CD4-positive, alpha-beta T cell treated with Interleukin-10 for 1 hour (primary cell): ENCODE results near the gene ESPNL.

Experiments used
- DNase-seq: peaks from one replicate; pipeline ENCODE4 v3.0.0-alpha.2; 2020

The ESPNL gene

DNA sequence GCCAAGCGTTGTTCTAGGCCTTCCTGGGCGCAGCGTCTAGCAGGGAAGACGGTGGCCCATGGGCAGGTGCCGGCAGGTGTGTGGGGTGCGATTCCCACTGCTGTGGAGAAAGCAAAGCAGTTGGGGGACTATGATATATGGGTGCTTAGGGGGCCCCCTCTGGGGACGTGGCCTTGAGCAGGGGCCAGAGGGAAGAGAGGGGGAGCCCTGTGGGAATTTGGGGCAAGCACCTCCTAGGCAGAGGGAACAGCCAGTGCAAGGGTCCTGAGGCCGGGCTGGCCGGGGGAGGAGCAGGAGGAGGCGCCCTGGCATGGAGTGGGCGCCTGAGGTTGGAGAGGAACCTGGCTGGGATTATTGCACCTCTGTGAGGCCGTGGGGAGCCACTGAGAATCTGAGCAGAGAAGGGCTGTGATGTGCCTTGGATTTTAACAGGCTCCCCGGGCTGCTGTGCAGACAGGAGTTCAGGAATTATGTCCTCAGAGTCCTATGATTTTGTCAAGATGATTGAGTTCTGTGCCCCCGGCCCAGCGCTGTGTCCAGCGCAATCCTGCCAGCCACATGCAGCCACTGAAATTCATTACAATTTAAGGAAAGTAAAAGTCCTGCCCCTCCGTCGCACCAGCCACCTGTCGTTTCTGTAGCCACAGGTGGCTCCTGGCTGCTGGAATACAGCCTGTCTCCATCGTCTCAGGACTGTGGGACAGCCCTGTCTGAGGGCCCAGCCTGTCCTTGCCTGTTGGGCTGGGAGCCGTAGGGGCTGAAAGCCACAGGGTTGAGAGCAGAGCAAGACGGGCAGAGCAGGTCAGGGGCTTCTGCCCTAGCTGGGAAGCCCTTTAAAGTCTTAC is 29.2 kb downstream of the ESPNL start:
- DNase-seq, result no peak

DNA sequence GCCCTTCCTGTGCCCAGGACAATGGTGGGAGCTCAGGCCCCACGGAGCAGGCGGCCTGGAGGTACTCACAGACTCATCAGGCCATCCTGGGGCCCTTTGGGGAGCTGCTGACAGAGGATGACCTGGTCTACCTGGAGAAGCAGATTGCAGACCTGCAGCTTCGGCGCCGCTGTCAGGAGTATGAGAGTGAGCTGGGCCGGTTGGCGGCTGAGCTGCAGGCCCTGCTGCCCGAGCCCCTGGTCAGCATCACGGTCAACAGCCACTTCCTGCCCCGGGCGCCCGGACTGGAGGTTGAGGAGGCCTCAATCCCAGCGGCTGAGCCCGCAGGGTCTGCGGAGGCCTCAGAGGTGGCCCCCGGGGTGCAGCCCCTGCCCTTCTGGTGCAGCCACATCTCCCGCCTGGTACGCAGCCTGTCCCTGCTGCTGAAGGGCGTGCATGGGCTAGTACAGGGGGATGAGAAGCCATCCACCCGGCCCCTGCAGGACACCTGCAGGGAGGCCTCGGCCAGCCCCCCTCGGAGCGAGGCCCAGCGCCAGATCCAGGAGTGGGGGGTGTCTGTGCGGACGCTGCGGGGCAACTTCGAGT is 30.1 kb downstream of the ESPNL start:
- DNase-seq, result no peak

DNA sequence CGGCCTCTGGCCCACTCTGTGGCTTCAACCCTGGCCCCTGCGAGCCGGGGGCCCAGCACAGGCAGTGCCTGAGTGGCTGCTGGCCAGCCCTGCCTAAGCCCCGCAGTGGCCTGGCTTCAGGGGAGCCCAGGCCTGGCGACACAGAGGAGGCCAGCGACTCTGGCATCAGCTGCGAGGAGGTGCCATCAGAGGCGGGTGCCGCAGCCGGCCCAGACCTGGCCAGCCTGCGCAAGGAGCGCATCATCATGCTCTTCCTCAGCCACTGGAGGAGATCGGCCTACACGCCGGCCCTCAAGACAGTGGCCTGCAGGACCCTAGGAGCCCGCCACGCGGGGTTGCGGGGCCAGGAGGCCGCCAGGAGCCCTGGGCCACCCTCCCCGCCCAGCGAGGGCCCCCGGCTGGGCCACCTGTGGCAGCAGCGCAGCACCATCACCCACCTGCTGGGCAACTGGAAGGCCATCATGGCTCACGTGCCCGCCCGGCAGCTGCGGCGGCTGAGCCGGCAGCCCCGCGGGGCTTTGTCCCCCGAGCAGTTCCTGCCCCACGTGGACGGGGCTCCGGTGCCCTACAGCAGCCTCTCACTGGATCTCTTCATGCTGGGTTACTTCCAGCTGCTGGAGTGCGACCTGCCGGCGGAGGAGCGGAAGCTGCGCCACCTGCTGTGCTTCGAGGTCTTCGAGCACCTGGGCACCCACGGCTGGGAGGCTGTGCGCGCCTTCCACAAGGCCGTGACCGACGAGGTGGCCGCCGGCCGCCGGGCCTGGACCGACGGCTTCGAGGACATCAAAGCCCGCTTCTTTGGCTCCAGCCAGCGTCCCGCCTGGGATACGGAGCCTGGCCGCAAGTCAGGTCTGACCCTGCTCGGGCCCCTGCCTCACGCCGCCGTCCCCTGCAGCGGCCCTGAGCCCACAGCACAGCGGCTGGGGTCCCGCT is 30.8 kb downstream of the ESPNL start:
- DNase-seq, result no peak

DNA sequence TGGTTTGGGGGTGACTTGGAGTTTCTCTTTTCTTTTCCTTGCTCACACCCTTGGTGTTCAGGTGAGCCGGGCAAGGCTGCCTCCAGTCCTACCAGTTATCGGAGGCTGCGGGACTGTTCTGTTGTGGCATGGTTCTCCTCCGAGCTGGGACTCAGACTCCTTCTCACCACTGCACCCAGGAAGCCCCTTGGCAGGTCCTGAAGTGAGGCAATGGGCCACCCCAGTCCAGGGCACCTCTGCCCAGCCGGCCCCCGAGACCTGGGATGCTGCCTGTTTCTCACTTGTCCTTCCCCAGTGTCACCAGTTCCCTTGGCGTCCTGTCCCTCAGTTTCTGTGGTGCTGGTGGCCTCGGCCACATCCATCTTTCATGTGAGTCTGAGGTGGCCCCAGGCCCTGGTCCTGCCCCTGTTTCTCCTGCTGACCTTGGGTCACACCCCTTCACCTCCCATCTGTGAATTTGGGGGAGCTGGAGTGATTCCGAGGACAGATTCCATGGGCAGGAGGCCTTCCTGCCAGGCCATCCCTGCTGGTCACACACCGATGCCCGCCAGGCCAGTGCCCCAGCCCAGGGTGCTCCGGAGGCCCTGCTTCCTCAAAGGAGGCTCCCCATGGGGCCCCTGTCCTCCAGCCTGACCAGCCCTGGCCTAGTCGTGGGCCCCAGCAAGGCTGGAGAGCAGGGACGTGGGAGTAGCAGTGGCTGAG is 31.8 kb downstream of the ESPNL start:
- DNase-seq, result no peak

DNA sequence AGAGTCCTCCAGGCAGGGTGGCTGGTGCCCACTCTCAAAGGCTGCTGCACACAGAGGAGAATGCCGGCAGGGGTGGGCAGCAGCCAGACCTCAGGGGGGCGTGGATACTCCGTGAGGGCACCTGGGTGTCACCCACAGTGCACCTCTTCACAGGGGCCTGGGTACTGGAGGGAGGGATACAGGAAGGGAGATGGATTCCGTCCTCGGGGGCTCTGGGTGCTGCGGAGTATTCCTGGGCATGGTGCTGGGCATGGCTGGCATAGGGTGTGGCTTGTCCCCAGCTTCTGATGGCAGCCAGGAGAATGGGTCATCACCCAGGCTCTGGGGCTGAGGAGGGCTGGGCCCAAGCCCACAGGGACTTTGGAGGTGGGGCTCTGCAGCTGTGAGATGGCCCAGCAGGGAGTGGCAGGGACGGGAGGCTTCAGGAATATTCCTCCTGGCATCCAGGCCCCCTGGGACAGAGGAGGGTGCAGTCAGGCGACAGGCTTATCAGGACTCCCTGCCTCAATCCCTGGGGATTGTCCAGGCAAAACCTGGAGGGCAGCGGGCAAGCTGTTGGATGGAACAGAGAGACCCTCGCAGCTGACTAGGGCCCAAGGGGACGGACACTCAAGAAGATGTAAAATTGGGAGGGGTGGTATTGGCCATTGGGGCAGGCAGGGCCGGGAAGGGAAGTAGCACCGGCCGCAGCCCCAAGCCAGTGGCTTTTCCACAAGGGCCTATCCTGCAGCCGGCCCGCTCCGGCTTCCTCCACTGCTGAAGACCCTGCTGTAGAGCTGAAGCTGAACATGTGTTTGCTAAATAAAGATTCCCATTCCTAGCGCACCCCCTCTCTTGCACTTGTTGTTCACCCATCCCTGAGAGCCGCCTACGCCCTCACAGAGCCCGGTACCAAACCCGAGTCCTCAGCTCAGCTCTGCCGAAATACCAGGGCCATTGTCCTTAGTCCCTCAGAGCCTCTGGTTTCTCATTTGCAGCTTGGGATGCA is 32.6 kb downstream of the ESPNL start:
- DNase-seq, result no peak

DNA sequence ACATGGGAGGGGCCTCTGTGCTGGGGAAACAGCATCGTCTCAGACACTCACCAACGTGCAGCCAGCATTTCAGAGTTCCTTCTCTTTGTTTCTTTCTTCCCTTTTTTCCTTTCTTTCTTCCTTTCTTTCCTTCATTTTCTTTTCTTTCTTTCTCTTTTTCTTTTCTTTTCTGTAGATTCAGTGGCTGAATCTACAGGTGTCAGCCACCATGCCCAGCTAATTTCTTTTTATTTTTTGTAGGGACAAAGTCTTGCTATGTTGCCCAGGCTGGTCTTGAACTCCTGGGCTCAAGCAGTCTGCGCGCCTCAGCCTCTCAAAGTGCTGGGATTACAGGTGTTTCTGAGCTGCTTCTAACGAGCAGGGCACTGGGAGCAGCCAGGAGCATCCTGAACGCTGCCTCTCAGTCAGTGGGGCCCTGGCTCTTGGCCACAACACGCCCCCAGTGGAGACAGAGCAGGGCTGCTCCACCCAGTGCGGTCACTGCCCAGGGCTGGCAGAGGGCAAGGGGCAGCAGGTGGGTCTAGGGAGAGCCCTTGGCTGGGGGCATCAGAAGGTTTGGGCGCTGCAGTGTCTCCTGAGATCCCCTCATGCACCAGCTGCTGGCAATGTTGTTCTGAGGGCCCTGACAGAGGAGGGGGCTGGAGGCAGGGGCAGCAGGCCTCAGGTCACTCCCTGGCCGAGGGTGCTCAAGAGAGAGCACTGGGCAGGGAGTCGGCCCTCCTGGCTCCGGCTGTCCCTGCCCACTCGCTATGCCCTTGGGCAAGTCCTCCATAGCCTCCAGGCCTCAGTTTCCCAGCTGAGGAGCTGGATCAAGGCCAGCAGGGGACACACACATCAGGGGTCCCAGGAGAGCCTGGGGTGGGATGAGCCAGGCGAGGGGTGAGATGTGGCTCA is 33.6 kb downstream of the ESPNL start:
- DNase-seq, result no peak

DNA sequence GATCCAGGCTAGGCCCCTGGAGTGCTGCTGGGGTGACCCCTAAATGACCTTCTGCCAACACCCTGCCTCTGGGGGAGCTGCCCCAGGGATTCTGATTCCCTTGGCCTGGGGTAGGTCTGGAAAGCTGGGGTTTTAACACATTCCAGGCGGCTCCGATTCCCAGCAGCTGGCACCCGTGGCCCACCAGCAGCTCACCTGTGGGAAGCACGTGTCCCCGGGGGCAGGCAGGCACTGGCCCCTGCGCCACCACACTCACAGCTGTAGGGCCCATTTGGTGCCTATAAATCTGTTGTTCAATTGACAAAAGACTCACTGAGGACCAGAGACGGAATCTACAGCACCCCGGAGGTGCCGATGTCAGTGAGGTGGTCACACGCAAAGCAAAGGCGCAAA is 34.2 kb downstream of the ESPNL start:
- DNase-seq, result no peak

DNA sequence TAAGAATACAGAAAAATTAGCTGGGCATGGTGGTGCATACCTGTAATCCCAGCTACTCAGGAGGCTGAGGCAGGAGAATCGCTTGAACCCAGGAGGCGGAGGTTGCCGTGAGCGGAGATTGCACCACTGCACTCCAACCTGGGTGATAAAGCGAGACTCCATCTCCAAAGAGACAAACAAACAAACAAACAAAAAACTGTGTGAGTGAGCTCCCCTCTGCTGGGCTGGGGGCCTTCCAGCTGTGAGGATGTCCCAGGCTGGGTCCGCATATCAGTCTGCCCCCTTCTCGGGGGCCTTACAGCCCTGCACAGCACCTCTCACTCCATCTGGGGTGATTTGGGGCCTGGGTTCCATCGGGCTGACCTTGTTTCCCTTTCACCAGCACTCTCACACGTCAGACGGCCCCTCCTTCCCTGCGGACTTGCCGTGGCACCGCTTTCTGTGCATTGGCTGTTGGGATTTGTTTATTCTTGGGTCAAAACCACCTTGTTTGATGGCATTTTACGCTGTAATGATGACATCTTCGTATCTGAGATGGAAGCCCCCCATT is 35.5 kb downstream of the ESPNL start:
- no peak for DNase-seq

DNA sequence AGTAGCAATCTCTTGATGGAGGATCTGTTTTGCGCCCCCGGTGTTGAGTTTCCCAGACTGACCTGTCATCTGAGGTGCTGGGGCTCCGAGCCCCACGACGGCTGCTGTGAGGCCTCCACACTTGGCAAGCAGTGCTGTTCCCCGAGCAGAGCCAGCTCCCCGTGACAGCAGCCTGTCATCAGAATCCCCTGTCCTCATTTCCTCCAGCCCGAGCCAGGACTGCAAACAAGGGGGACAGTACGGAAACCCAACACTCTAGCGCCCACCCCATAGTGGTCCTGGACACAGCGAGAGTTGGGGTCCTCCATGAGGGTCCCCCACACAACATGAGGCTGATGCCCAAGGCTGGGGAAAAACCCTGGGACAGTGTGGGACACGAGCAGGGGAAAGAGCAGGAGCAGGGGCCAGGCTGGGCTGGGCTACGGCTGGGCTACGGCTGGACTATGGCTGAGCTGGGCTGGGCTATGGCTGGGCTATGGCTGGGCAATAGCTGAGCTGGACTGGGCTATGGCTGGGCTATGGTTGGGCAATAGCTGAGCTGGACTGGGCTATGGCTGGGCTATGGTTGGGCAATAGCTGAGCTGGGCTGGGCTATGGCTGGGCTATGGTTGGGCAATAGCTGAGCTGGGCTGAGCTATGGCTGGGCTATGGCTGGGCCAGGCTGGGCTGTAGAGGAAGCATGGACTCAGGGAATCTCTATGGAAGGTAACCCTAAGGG is 36.8 kb downstream of the ESPNL start:
- no peak for DNase-seq

DNA sequence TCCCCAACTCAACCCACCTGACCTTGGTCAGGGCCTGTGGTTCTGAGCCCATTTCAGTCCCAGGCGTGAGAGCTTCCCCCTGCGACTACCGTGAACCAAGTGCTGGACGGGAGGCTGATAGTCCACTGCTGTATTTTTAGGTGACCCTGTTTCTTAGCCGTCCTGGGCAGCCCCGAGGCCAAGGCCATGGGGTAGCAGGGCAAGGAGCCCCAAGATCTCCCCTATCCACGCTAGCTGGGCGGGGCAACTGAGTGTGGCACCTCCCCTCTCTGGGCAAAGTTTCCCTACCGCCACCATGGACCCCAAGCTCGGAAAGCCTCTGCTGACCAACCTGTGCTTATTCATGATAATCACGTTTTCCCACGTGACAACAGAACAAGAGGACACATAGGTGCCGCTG is 37.7 kb downstream of the ESPNL start:
- DNase-seq, result no peak

DNA sequence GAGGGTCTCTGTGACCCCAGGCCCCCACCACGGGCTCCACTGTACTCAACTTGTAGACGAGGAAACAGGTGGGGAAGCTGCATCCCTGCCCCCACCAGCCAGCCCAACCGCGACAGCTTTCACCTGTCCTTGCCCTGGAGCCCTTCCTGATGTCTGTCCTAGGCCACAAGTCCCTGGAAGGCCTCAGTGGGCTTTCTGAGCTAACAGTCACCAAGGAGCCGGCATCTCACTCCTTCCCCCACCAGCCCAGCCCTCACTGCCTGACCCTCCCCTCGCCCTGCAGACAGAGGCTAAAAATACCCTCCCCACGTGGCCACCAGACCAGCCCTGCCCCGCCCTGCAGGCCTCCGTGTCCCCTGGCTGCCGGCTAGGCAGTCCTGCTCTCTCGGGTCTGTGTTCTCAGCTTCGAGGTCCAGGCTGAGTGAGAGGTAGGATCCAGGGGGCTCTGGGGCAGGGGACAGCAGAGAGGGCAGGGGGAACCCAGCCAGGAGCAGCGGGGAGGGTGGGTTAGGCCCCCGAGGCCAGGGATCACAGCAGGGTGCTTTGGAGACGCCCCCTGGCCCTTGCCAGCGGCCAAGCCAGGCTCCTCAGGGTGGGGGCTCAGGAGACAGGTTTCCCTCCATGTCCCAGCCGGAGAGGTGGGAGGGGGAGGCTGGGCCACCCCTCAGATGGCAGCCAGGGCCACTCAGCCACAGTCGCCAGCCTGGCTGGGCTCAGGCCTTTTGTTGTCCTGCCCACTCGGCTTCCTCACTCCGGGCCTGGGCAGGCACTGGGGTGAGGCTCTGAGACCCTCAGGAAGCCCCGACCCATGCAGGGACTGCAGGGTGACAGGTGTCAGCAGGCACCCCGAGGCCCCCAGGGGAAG is 38.4 kb downstream of the ESPNL start, which contains the start of gene KLHL30:
Gene KLHL30 (plus strand): TSS at position 338 of the 865 bp plus-strand sequence. CDS start 2,087 bp downstream, outside the sequence.
- DNase-seq, result no peak

DNA sequence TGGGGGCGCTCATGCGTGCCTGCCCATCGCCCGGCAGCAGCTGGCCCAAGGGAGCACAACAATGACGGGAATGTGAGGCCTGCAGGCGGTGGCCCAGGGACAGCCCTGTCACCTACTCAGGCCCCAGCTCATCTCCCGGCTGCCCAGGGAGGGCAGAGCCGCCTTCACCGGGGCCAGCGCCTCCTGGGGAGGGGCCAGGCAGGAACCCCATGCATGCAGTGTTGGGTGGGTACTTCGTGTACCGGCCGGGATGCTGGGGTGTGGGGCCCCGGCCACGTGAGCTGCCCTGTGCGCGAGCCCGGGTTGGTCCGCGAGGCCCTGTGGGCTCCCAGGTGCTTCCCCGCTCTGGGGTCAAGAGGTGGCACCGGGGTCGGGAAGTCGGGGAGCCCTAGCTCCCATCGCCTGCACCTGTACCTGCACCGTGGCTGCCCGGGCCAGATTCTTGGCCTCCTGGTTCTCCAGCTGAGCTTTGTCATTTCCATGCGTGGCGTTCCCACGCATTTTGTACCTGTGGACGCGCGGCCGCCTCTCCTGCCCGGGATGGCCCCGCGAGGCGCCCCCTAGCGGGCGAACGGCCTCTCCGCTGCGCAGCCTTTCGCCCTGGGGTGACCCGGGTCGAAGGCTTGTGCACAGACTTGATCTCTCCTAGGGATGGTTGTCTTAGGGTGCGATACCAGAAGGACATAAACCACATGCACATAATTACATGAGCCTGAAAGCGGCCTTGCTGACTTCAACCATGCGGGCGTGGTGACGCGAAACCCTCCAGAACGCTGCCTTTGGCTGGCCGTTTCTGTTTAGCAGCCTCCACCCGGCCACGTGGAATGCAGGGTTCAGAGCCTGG is 39.3 kb downstream of the ESPNL start:
- DNase-seq, result peak; percentile 28

DNA sequence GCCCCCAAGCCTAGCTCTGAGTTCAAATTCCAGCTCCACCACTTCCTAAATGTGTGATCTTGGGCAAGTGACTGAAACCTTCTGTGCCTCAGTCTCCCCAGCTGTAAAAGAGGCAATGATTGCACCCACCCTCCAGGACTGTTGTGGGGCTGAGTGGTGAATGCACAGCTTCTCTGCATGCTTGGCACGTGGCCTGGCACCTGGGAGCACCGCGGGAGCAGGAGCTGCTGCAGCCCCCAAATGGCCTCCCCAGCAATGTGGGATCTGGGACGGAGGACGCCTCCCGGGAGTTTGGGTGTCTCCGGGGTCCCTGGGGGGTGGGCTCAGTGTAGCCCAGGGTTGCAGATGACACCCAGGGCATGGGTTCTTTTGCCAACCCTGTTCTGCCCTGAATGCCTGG is 39.9 kb downstream of the ESPNL start:
- no peak for DNase-seq

DNA sequence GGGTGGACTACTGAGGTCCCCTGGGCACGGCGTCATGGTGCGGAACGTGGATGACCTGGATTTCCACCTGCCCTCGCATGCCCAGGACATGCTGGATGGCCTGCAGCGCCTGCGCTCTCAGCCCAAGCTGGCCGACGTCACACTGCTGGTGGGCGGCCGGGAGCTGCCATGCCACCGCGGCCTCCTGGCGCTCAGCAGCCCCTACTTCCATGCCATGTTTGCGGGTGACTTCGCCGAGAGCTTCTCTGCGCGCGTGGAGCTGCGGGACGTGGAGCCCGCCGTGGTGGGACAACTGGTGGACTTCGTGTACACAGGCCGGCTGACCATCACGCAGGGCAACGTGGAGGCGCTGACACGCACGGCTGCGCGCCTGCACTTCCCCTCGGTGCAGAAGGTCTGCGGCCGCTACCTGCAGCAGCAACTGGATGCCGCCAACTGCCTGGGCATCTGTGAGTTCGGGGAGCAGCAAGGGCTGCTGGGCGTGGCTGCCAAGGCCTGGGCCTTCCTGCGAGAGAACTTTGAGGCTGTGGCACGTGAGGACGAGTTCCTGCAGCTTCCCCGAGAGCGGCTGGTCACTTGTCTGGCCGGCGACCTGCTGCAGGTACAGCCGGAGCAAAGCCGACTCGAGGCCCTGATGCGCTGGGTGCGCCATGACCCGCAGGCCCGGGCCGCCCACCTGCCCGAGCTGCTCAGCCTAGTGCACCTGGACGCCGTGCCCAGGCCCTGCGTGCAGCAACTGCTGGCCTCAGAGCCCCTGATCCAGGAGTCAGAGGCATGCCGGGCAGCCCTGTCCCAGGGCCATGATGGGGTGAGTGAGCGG is 40.8 kb downstream of the ESPNL start:
- DNase-seq, result no peak

DNA sequence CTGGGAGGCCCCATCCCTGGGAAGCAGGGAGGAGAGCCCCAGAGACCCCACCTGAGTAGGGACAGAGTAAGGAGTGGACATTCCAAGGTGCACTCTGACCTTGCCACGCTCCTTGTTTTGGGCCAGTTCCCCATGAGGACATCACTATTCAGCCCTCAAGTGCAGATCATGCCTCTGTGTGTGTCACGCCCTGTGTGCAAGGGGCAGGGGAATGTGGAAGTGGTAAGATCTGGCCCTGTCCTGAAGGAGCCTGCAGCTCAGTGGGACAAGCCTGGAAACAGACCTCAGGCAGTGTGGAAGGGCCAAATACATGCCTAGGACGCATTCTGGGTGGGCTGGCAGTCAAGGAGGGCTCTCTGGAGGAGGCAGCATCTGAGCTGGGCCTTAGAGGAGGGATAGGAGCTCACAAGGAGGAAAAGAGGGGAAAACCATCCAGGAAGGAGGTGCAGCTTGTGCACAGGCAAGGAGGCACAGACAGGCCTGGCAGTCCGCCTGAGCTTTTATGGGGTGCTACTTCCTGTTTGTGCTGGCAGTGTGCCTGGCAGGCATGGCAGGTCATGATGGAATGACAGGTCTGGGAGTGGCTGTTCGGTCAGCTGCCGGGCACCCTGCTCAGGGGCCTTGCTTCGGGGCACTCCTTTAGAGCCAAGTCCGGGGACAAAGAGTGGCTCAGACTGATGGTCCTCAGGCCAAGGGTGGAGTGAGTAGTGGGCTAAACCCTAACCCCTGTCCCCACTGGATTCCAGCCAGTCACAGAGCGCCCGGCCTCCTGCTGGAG is 41.6 kb downstream of the ESPNL start:
- DNase-seq, result no peak
